HG02610 (cell line): Measurements from ENCODE around the gene SURF4.

ENCODE experiments used
- ATAC-seq: cut with Tn5 transposase; IDR thresholded peaks from one replicate; pipeline ENCODE4 v1.9.1; 2021; ENCODE audit warnings: mild to moderate bottlenecking, moderate library complexity; ENCODE audit not compliant: unreplicated experiment

The SURF4 gene

DNA sequence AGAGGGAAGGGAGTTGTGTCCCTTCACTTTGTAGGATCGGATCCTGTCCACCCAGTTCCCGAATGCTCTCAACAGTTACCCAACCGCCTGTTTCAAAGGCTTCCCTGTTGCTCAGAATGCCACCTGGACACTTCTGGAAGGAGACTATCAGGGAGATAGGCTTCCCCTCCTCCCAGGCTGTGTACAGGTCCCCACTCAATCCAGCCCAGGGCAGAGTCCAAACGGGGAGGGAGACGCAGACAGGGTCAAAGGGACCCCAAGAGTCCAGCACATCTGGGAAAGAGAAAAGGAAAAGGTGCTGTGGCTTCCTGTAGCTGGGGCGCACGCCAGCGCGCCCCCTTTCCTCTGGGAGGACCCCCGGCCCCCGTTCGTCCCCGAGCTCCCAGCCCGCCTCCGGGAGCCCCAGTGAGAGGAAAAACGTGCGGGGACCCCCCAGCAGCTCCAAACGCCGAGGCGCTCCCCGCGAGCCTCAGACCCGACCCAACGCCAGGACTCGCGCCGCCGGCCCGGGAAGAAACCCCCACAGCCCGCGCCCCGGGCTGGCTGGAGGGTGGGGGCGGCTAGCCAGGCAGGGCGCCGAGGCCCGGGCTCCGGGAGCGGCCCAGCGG lies 640 bp downstream of the SURF4 start:
- ATAC-seq = peak; percentile 12

DNA sequence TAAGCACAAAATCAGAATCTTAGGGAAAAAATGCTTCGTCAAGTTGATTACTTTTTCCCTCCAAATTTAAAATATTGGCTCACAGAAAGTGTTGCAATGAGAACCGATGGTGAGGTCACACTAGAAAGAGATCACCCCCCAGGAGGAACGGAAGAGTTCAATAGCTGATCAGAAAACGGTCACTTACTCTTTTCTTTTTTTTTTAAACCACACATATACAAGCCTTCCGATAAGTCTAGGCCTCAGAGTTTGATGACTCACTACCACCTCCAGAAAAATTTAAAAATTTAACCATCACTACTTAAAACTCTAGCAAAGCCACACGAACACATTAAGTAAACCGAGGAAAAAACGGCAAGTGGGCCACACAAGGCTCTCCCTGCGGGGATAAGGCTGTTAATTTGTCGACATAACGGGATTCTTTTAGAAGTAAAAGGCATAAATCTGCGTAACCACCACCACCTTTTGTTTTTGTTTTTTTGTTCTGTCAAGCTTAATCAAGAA lies 1.2 kb downstream of the SURF4 start:
- ATAC-seq = no peak

DNA sequence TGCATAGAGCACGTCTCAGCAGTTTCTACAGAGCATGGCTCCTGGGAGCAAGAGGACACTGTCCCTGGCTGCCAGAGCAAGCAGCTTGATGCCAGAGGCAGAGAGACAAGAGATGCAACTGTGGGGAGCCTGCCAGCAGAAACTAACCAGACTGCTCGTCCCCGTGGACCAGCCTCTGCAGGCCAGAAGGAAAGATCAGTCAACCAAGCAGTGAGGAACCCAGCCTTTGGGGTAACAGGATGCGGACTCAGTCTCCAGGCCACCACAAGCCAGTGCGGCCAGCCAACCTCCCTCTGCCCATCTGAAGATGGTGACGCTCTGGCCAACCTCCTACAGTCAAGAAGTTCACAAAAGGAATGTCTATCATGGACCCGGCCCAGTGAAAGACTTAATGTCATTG lies 3.7 kb downstream of the SURF4 start:
- no peak for ATAC-seq

DNA sequence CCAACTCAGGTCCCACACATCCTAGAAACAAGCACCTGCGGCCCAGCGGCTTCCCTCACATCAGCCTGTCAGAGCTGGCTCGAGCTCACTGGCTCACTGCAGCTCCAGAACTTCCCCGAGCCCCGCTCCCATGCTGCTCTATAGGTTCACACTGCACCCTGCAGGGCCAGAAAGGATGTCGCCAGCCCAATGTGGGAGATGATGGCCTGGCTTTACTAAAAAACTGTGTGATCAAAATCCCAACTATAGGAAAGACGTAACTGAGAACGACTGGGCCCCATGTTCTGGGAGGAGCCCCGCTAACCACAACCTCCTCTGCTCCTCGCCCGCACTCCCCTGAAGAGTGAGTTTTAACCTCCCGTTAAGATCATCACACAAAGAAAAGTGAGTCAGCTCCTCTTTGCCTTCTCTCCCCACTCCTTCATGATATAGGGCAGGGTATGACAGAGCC lies 4.6 kb downstream of the SURF4 start:
- ATAC-seq = no peak

DNA sequence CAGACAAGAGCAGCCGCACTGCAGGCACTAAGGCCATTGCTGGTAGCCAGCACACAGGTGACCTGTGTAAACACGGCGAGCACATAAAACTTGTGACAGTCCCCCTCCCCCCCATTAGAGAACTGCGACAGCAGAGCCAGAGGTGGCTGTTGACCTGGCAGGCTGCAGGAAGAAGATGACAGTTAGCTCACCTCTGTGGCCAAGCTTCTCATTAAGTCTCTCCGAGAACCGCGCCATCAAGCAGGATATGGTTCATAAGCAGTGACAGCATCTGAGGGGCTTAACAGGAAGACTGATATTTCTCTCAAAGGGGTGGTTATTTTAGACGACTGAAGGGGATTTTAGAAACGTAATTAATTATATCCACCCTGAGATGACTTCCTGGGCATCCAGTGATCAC lies 5.2 kb downstream of the SURF4 start:
- no peak for ATAC-seq

DNA sequence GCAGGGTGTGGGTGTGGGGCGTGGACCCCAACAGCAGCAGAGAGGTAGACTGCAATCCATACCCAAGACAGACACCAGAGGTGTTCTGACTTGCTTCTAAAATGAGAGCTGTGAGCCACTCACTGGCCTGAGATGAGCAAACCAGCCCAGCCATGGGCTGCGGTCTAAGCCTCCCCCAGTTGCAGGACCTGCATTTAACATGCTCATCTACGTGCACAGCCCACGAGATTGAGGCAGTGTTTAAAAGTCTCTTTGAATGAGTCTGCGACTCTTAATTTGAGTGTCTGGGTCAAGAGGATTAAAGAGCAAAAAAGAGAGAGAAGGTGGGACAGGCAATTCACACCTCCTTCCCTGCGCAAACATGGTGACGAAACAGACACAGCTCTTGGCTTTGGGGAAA lies 5.9 kb downstream of the SURF4 start:
- no peak for ATAC-seq

DNA sequence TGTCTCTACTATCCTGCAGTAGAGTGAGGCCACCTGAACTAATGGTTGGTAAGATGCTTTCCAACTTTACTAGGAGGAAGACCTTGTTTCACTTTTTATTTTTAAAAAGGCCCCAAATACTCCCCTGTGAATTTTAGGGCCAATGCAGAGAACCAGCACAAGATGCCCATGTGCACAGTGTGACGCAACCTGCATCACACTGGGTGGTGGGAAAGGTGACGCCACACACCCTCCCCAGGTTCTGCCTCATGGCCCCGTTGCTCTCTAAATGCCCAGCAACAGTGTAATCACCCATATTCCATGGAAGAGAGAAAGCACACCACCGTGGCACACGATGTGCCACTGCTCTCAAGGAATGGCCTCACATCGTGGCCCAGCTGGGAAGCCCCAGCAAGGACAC lies 6.4 kb downstream of the SURF4 start:
- ATAC-seq = no peak

DNA sequence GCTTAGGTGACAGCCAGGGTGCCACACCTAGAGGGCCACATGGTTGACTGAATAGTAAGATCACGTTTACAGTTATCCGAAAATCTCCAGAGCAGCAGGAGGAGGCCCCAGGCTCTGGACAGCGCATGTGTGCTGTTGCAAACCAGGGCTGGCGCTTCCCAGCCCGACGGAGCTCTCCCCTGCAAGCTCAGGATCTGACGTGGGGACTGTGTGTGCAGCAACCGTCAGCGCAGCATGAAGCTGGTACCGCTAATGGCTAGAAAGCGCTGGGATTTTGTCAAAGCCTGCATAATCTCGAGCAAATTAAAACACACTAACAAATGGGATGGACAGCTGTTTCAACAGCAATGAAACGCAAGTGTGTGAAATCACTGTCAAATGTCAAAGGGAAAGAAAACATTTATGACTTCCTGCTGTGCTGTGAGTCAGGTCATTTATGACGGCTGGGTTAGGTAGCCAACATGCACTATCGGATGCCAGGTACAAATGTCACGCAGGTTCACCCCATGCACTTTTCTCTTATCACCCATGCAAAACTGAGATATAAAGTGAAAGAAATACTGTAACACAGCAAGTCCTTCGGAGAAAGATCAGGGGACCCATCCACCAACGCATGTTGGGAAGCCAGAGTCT lies 7.5 kb downstream of the SURF4 start:
- ATAC-seq = no peak

DNA sequence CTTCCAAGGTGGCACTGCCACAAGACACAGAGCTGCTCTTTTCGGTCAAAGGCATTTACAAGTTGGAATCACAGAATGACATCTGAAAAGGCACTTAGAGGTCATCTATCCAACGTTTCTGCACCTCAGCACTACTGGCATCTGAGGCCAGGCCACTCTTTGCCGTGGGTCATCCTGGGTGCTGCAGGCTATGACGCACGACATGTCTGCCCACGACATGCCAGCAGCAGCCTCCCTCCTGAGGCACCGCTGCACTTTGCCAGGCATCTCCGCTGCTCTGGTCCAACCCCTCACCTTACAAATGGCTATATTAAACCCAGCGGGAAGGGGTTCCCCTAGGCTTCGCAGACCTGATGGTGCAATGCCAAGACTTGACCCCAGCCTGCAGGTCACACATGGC lies 8.1 kb downstream of the SURF4 start:
- ATAC-seq = no peak

DNA sequence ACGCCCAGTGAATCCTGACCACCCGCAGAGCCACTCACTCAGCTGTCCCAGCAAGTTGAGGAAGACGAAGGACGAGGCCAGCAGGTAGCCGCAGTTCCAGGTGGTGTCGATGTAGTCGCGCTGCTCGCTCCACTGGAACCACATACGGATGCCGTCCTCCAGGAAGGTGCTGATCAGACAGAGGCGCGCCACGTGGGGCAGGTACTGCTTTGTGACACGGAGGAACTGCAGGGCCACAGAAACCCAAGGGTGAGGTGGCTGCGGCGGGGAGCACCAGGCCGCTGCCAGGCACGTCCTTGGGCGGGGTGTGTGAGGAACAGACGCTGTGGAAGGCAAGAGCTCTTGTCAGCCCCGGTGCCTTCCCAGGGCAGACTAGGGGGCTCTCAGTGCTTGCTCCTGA lies 8.6 kb downstream of the SURF4 start:
- no peak for ATAC-seq

DNA sequence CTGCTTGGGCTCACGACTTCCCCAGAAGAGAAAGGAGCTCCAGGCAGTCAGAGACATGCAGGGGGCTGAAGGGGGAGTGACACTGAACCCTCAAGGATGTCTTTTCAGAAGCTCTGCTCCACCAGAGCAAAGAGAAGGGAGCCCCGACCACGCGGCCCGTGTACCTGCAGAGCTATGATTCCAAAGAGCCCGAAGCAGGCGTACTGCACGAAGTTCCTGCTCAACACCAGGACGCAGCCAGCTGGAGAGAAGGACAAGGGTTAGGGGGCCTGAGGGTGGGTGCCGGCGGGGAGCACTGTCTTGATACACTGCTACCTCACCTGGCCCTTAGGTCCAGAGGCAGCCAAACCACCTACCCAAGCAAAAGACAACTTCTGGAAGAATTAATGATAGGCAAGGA lies 9.4 kb downstream of the SURF4 start:
- no peak for ATAC-seq

DNA sequence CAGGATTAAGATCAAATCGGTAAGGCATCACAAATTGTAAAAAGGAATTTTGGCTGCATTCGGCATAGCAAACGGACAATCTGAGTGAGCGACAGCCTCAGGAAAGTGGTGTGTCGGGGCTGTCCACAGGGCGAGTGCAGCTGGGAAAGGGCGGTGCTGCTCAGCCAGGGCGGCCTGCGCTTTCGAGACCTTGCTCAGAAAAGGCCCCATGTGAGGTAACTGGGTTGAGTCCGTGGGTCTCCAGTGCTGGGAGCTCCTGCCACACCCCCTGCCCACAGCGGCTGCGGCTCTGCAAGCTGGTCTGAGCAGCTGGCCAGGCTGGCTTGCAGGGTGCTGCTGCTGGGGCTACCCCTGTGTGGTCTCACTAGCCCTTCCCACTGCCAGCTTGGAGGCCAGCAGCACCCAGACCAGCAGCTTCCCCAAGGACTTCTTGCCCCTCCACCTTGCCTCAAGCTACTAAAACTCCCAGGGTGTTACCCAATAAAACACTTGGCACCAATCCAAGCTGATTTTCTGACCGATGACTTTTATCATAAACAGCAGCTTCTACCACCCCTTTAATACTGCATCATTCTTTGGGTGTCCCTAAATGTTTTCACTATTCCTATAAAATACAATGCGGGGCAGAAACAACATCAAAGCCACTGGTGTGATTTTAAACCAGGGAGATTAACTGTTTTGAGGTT lies 13.4 kb downstream of the SURF4 start:
- ATAC-seq = no peak

DNA sequence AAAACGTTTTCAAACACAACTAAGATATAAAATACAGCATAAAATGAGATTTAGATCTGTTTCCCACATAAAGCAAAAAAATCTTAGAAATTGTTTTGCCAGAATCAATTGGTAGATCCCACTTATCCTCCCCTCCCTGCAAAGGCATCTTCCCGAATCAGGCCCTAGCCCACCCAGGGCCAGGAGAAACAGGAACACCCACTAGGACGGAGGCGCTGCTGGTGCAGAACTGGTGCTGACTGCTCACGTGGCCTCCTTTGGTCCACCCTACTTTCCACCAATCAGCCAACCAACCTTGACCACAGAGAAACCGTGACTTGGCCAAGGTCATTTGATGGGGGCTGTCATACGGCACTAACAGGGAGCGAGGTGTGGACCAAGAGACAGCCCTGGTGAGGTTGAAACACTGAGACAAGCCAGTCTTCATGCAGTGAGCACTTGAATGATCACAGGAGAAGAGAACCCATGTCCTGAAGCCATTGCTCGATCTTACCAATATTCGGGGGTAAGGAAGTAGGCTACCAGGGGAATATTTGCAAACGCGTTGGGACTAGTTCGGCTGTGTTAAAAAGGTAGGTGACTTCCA lies 14.3 kb downstream of the SURF4 start:
- no peak for ATAC-seq

DNA sequence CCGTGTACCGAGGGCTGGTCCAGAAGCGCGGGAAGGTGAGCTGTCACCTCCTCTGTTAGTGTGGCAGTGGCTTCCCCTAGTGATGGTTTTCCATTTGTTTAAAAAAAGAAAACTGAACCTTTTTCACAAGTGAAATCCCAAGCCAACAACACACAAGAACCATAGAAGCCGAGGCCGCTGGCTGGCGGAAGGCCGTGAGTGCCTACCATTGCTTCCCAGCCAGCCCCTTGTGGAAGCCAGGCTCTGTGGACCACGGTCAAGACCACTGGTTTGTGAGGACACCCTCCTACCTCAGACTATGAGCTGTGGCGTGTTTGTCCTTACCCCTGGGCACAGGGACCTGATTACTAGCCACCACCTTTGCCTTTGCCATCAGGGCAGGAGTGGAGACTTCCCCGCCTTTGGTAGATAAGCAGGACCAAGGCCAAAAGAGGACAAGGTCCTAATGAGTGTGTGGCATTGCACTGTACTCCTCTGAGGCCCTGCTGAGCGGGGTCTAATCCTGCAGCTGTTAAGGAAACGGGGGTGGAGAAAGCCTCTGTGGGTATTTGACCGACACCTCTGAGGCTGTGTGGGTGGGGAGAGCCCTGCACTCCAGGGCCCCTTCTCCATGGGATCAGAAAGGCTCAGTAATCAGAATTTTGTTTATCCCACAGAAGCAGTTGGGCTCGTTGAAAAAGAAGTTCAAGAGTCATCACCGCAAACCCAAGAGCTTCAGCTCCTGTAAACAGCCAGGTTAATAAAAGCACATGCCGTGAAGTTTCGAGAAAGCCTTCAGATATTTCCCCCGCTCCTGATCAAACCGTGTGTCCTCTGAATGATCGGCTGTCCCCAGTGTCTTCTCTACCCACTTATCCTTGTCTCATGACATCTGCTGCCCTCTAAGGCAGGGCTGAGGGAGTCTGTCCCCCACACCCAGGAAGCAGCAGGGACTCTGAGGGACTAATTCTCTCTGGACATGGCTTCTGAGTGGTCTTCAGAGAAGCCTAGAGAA lies 15.2 kb downstream of the SURF4 start:
- no peak for ATAC-seq

DNA sequence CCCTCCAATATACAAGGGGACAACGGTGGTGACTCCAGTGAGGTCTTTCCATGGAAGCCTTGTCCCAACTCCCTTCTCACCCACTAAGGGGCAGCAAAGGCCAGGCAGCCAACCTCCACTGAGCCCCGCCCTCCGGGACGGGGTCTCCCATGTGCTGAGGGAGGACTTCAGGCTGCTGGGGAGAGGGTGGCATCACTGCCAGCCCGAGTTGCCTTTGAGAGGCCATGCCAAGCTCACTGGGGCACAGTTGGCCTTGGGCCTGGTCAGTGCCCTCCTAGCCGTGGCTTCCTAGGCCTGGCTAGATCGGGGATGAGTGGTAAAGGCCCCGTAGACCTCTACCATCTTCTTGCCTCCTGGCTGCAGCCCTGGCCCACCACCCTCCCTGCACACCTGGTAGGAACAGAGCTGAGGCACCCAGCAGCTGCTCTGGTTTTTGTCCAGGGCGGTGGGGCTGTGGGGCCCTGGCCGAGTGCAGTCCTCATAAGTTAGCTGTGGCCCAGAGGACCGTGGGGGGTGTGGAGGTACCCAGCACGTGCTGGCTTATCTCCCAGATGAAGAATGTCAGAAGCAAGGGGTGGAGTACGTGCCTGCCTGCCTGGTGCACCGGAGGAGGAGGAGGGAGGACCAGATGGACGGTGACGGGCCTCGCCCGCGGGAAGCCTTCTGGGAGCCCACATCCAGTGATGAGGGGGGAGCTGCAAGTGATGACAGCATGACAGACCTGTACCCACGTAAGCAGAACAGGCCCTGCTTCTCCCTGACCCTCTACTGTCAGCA lies 16.3 kb downstream of the SURF4 start:
- ATAC-seq = no peak

DNA sequence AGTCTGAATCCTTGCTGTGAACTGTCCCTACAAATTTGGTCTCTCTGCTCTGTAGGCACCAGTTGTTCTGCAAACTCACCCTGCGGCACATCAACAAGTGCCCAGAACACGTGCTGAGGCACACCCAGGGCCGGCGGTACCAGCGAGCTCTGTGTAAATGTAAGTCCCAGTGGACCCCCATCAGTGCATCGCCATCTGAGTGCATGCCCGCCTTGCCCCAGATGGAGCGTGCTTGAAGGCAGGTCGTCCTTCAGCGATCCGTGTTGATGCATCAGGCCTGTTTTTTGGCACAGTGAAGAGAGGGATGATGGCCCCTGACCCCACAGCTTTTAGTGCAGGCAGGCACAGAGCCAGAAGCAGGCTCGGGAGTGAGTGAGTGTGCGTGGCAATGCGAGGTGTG lies 18.2 kb downstream of the SURF4 start:
- ATAC-seq = no peak

DNA sequence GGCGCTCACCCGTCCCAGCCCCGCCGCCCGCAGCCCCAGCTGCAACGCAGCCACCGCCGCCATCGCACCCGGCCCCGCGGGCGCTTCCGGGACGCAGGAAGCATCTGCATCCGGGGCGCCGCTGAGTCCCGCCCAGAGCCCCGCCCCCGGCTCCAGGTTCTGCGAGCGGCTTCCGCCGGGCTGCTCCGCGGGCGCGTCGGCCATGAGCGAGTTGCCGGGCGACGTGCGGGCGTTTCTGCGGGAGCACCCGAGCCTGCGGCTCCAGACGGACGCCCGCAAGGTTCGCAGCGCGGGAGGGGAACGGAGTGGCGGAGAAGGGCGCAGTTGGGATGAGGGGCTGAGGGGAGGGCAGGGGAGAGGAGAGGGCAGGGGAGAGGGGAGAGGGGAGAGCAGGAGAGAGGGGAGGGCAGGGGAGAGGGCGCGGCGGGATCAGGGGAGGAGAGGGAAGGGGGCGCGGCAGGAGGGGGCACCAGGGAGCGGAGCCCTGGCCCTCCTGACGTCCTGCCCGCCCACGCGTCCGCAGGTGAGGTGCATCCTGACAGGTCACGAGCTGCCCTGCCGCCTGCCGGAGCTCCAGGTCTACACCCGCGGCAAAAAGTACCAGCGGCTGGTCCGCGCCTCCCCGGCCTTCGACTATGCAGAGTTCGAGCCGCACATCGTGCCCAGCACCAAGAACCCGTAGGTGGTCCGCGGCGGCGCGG lies 19.3 kb downstream of the SURF4 start, which contains the start of the genes SURF1 and SURF2:
Gene SURF1 (minus strand): TSS at position 97 of the 701 bp plus-strand sequence. CDS start 34 bp downstream, at position 63.
Gene SURF2 (plus strand): TSS at position 160 of the 701 bp plus-strand sequence. CDS start 43 bp downstream, at position 203.
- ATAC-seq = peak; percentile 77

DNA sequence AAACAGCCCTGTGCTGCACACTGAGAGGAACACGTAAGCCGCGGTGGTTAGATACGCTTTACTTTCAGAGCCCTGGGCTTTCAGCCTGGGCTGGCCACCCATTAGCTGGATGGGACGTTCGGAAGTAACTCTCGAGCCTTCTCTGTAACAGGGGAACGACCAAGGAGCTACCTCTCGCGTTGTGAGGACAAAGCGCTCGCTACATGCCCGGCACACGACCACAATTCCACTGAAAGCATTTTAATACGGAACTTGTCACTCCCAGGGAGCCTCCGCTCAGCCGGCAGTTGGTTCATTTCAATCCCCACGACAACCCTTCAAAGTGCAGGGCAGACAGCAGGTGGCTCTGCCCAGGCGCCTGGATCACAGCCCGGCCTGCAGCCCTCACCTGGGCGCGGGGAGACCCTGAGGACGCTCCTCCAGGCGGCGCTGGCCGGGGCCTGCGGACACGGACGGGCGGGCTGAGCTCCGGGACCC lies 19.9 kb downstream of the SURF4 start:
- peak; percentile 23 for ATAC-seq

DNA sequence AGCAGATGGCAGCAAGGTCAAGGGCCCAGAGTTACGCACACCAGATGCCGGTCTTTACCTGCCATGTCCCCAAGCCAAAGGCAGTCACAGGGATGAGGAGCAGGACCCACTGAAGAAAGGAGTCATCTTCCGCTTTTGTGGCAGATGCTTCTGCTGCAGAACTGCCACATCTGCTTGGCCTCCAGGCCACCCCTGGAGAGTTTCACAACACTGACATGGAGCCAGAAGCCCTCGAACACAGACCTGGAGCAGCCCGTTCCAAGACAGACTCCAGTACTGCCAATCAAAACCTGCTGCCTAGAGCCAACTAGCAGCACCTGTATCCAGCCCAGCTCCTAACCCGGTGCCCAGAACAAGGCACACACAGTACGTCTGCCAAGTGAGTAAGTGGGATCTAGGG lies 21.1 kb downstream of the SURF4 start:
- ATAC-seq = no peak
